ENCODE measurements around the gene PHACTR2. TPM values are rescaled to one million over a fixed set of nuclear protein-coding genes. Genes with fewer than 3 reads are reported as not detected.

Gene PHACTR2
- total RNA-seq, 4 donors from 2014 or later = 61.3 to 122 (median 86.0) TPM

GRCh38 chr6:143877584-143878271, 200.0 kb downstream of the PHACTR2 start:
- H3K4me3 ChIP-seq = no peak overlapping the region
- peaks cover 0 to 8% (median 0%) of the 10 kb centered on the region in 3 donors for H3K9me3 ChIP-seq
- ATAC-seq = no peak
- 100% methylated on average over 1 of the region's 1 CpG for WGBS, 2 donors (ENCODE audit: low coverage in 1 of 2)
- TF ChIP-seq EP300 (IDR thresholded peaks at IDR 0.05) (no peak), CTCF (IDR thresholded peaks at IDR 0.05) (no peak), POLR2AphosphoS5 (IDR thresholded peaks at IDR 0.05) (no peak), POLR2A (IDR thresholded peaks at IDR 0.05) (no peak)
- no peaks in the 10 kb centered on the region for H3K4me1 ChIP-seq
- H3K27ac ChIP-seq = no peak overlapping the region
- no peaks in the 10 kb centered on the region for H3K27me3 ChIP-seq
- no peaks in the 10 kb centered on the region for H3K36me3 ChIP-seq

- H3K4me1 ChIP-seq = no peaks in the 10 kb centered on the region
- no peak overlapping the region for H3K27ac ChIP-seq
- 94% methylated on average over 2 of the region's 3 CpGs; no CpG with 5 or more reads in 1 of the 2 donors for WGBS, 2 donors (ENCODE audit: low coverage in 1 of 2)
- no peak for ATAC-seq
- TF ChIP-seq CTCF (IDR thresholded peaks at IDR 0.05) (no peak), POLR2A (IDR thresholded peaks at IDR 0.05) (no peak), EP300 (IDR thresholded peaks at IDR 0.05) (no peak), POLR2AphosphoS5 (IDR thresholded peaks at IDR 0.05) (no peak)
- no peaks in the 10 kb centered on the region for H3K27me3 ChIP-seq
- H3K9me3 ChIP-seq = peaks cover 0 to 8% (median 0%) of the 10 kb centered on the region in 3 donors
- no peaks in the 10 kb centered on the region for H3K36me3 ChIP-seq
- no peak overlapping the region for H3K4me3 ChIP-seq
Observed at GRCh38 chr6:143878272-143878760, 200.6 kb downstream of the PHACTR2 start.

GRCh38 chr6:143880412-143880811, 202.6 kb downstream of the PHACTR2 start:
- Histone ChIP-seq H3K36me3 (no peaks in the 10 kb centered on the region), H3K27me3 (no peaks in the 10 kb centered on the region), H3K4me3 (no peak overlapping the region), H3K4me1 (no peaks in the 10 kb centered on the region), H3K27ac (no peak overlapping the region), H3K9me3 (peaks cover 0 to 4% (median 0%) of the 10 kb centered on the region in 3 donors)
- TF ChIP-seq EP300 (IDR thresholded peaks at IDR 0.05) (no peak), CTCF (IDR thresholded peaks at IDR 0.05) (no peak), POLR2AphosphoS5 (IDR thresholded peaks at IDR 0.05) (no peak), POLR2A (IDR thresholded peaks at IDR 0.05) (no peak)
- 58 to 72% methylated on average over 1 to 2 of the region's 2 CpGs for WGBS, 2 donors (ENCODE audit: low coverage in 1 of 2)
- ATAC-seq = no peak

Small RNA genes lying within 50 kb of the gene (small RNA-seq; reads per million reads assigned to genes)
- gene ZC2HC1B = 0 reads per million in 4 donors

Other genes with a start within 250 kb of the PHACTR2 start
- gene ADAT2, start 227.3 kb upstream of the PHACTR2 start, total RNA-seq = 1 to 10 TPM; 2.7 to 7.8 (median 3.7) TPM
- gene PEX3, start 227.2 kb upstream of the PHACTR2 start, total RNA-seq = 10 to 100 TPM; 12.5 to 20.4 (median 16.6) TPM
- 10 to 100 TPM; 19.4 to 28.4 (median 23.9) TPM for gene FUCA2, start 166.2 kb upstream of the PHACTR2 start, total RNA-seq
- gene LTV1, start 165.4 kb downstream of the PHACTR2 start, total RNA-seq = 10 to 100 TPM; 15.3 to 20.5 (median 17.1) TPM
- not detected for gene ZC2HC1B, start 186.5 kb downstream of the PHACTR2 start, total RNA-seq

Data from gastroesophageal sphincter (tissue), 4 donors.